Trophoblast cell (in vitro differentiated cells and primary cell): ENCODE results near the gene LY86.

Source experiments
- DNase-seq, 2 donors: peaks; one replicate each; pipeline ENCODE4 v3.0.0-alpha.2; 2016
- H2AFZ ChIP-seq: 2 replicates; pipeline ENCODE4 v1.6.1; 2013; ENCODE audit warnings: low read length, moderate library complexity, mild to moderate bottlenecking; ENCODE audit not compliant: insufficient read depth, poor library complexity
- H2AK5ac ChIP-seq: 2 replicates; pipeline ENCODE4 v1.6.1; 2013; ENCODE audit warnings: mild to moderate bottlenecking, low read length
- H2BK120ac ChIP-seq: 2 replicates; pipeline ENCODE4 v1.6.1; 2013; ENCODE audit warnings: low read length, mild to moderate bottlenecking, moderate library complexity; ENCODE audit not compliant: insufficient read depth, poor library complexity
- H2BK12ac ChIP-seq: 2 replicates; pipeline ENCODE4 v1.6.1; 2013; ENCODE audit warnings: mild to moderate bottlenecking, low read length, moderate library complexity
- H2BK5ac ChIP-seq: 2 replicates; pipeline ENCODE4 v1.6.1; 2013; ENCODE audit warnings: low read length, low read depth, moderate library complexity, mild to moderate bottlenecking; ENCODE audit not compliant: poor library complexity
- H3K14ac ChIP-seq: 2 replicates; pipeline ENCODE4 v1.6.1; 2013; ENCODE audit warnings: mild to moderate bottlenecking, low read length
- H3K18ac ChIP-seq: 2 replicates; pipeline ENCODE4 v1.6.1; 2013; ENCODE audit warnings: mild to moderate bottlenecking, low read length
- H3K23ac ChIP-seq: 2 replicates; pipeline ENCODE4 v1.6.1; 2013; ENCODE audit warnings: low read length
- H3K27ac ChIP-seq: 2 replicates; pipeline ENCODE4 v1.5.1; 2013; ENCODE audit warnings: low read depth, mild to moderate bottlenecking, inconsistent platforms, low read length, moderate library complexity
- H3K27me3 ChIP-seq: 2 replicates; pipeline ENCODE4 v1.6.1; 2013; ENCODE audit warnings: inconsistent platforms, mild to moderate bottlenecking, low read length, moderate library complexity; ENCODE audit not compliant: insufficient read depth
- H3K36me3 ChIP-seq, 2 experiments: 1 replicate in 1 of 2; 2 replicates in 1 of 2; pipeline ENCODE4 v1.6.1; 2013; ENCODE audit warnings: low read length in 2 of 2, mild to moderate bottlenecking in 2 of 2, moderate library complexity in 1 of 2; ENCODE audit not compliant: insufficient read depth in 2 of 2, control insufficient read depth in 1 of 2
- H3K4ac ChIP-seq: 2 replicates; pipeline ENCODE4 v1.6.1; 2013; ENCODE audit warnings: low read depth, mild to moderate bottlenecking, low read length, moderate library complexity
- H3K4me1 ChIP-seq, 2 experiments: 1 replicate in 1 of 2; 2 replicates in 1 of 2; pipeline ENCODE4 v1.6.1; 2013; ENCODE audit warnings: low read length in 2 of 2, mild to moderate bottlenecking in 2 of 2, moderate library complexity in 1 of 2; ENCODE audit not compliant: insufficient read depth in 2 of 2, control insufficient read depth in 1 of 2
- H3K4me2 ChIP-seq: 2 replicates; pipeline ENCODE4 v1.6.1; 2013; ENCODE audit warnings: inconsistent platforms, mild to moderate bottlenecking, low read length, moderate library complexity
- H3K4me3 ChIP-seq: 2 replicates; pipeline ENCODE4 v1.5.1; 2013; ENCODE audit warnings: mild to moderate bottlenecking, low read depth, low read length, inconsistent platforms
- H3K79me1 ChIP-seq: one replicate; pipeline ENCODE4 v1.6.1; 2013; ENCODE audit warnings: low read length
- H3K79me2 ChIP-seq: 2 replicates; pipeline ENCODE4 v1.6.1; 2013; ENCODE audit warnings: low read length, mild to moderate bottlenecking; ENCODE audit not compliant: control insufficient read depth, insufficient read depth, poor library complexity
- H3K9ac ChIP-seq: 2 replicates; pipeline ENCODE4 v1.6.1; 2013; ENCODE audit warnings: mild to moderate bottlenecking, low read length
- H3K9me3 ChIP-seq: 2 replicates; pipeline ENCODE4 v1.6.1; 2013; ENCODE audit warnings: low read depth, mild to moderate bottlenecking, control low read depth, inconsistent platforms, low read length; ENCODE audit not compliant: insufficient read depth
- H4K12ac ChIP-seq: 2 replicates; pipeline ENCODE4 v1.6.1; 2013; ENCODE audit warnings: low read depth, mild to moderate bottlenecking, low read length, moderate library complexity
- H4K8ac ChIP-seq: 2 replicates; pipeline ENCODE4 v1.6.1; 2013; ENCODE audit warnings: low read depth, mild to moderate bottlenecking, low read length, moderate library complexity
- H4K91ac ChIP-seq: one replicate; pipeline ENCODE4 v1.6.1; 2013; ENCODE audit warnings: low read depth, mild to moderate bottlenecking, low read length, moderate library complexity
- whole genome bisulfite sequencing: extraction: QIAGEN DNeasy Blood & Tissue Kit; methylation state at CpG from one replicate; pipeline ENCODE4 v1.1.7; 2013; ENCODE audit warnings: missing lambda C conversion rate; ENCODE audit not compliant: insufficient read length, insufficient coverage; ENCODE audit errors: extremely low coverage; 5-methylcytosine and 5-hydroxymethylcytosine counted together

Gene LY86

DNA sequence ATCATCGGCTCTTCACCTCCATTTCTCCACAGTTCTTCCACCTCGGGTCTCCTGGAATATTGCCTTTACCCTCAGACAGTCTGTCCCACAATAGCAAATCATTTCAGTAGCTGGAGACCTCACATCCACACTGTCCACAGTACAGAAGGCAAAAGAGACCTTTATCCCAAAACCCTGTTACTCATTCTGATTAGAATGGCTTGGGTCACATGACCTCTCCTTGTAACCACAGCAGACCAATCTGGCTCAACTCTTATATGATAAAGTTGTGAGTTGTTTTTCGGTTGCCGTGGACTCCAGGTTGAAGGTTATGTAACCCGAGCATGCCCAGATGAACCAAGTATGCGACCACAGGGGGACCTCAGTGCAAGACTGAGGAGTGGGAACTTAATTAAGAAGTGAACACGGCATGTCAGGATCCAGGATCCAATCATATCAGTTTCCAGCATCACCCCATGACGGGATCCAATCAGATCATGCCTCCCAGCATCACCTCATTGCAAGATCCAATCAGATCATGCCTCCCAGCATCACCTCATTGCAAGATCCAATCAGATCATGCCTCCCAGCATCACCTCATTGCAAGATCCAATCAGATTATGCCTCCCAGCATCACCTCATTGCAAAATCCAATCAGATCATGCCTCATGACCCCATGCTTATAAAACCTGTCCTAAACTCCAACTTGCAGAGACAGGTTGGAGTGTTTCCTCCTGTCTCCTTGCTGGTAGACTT lies 68.7 kb downstream of the LY86 start:
- H2BK12ac ChIP-seq, result no peak overlapping the region
- H3K23ac ChIP-seq, result no peak overlapping the region
- no peaks in the 10 kb centered on the region for H3K27me3 ChIP-seq
- H3K79me1 ChIP-seq, result no peaks in the 10 kb centered on the region
- no peaks in the 10 kb centered on the region for H3K4me1 ChIP-seq
- WGBS, result no CpG with 5 or more reads among the region's 8 CpGs
- no peaks in the 10 kb centered on the region for H3K36me3 ChIP-seq
- no peak overlapping the region for H4K91ac ChIP-seq
- H2AFZ ChIP-seq, result no peak overlapping the region
- no peak overlapping the region for H3K4ac ChIP-seq
- H2BK120ac ChIP-seq, result no peak overlapping the region
- H3K79me2 ChIP-seq, result no peaks in the 10 kb centered on the region
- H4K12ac ChIP-seq, result no peak overlapping the region
- no peak overlapping the region for H3K14ac ChIP-seq
- no peak for DNase-seq
- no peak overlapping the region for H2BK5ac ChIP-seq
- H3K4me2 ChIP-seq, result no peak overlapping the region
- H3K9me3 ChIP-seq, result peaks cover 3% of the 10 kb centered on the region
- H4K8ac ChIP-seq, result no peak overlapping the region
- H3K18ac ChIP-seq, result no peak overlapping the region
- H3K9ac ChIP-seq, result no peak overlapping the region
- H3K4me3 ChIP-seq, result no peak overlapping the region
- H2AK5ac ChIP-seq, result no peak overlapping the region
- H3K27ac ChIP-seq, result no peak overlapping the region

DNA sequence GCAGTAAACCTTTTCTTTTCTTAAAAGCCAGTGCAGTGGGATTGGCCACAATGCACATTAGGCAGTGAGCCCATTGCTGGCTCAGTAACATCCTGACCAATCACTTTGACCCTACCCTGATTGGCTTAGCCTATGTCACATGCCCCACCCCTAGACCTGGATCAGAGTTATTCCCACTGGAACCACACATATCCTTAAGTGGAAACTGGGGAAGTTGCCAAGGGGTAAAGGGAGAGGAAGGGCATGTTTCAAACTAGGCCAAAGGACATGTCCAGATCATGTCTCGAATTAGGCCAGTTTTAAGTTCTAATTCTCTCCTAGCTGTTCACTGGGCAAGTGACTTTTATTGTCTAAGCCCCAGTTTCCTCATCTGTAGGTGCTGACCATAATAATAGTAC lies 69.3 kb downstream of the LY86 start:
- Histone ChIP-seq H3K18ac (no peak overlapping the region), H3K9ac (no peak overlapping the region), H3K14ac (no peak overlapping the region), H3K4ac (no peak overlapping the region), H3K4me1 (no peaks in the 10 kb centered on the region), H3K9me3 (peaks cover 3% of the 10 kb centered on the region), H3K27ac (no peak overlapping the region), H3K4me3 (no peak overlapping the region), H3K36me3 (no peaks in the 10 kb centered on the region), H3K23ac (no peak overlapping the region), H3K27me3 (no peaks in the 10 kb centered on the region), H4K12ac (no peak overlapping the region), H4K91ac (no peak overlapping the region), H2BK12ac (no peak overlapping the region), H2AFZ (no peak overlapping the region), H3K79me2 (no peaks in the 10 kb centered on the region), H3K79me1 (no peaks in the 10 kb centered on the region), H3K4me2 (no peak overlapping the region), H4K8ac (no peak overlapping the region), H2BK120ac (no peak overlapping the region), H2BK5ac (no peak overlapping the region), H2AK5ac (no peak overlapping the region)
- WGBS, result no CpG with 5 or more reads among the region's 1 CpG
- DNase-seq, result no peak

DNA sequence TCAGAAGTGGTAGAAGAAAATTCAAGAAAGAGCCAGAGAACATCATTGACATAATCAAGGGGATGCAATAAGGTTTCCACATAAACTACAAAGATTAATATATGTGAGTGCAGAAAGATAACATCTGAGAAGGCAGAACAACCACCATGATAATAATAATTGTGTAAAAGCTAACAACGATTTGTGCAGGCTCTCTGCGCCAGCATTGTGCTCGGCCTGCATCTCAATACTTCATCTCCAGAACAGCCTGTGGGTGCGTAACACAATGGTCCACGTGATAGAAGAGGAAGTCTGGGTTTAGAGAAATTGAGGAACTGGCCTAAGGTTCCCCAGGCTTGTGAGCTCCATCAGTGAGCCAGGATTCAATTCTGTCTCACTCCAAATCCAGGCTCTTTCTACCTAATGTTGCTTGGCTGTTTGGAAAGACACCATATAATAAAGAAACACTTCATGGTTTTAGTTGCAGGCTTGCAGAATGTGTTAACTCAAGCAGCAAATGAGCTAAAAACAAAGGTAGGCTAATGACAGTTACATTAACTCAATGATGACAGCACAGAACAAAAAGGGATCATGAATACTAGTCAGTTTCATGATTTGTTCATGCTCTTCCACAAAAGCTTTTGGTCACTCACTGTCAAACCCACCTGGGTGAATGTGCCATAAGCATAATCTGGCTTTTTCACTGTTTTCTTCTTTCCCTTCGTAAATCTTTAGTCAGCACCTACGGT lies 71.2 kb downstream of the LY86 start:
- no peaks in the 10 kb centered on the region for H3K79me1 ChIP-seq
- no peak overlapping the region for H2BK12ac ChIP-seq
- no peak overlapping the region for H3K23ac ChIP-seq
- H3K18ac ChIP-seq, result no peak overlapping the region
- no peak overlapping the region for H4K8ac ChIP-seq
- no CpG with 5 or more reads among the region's 7 CpGs for WGBS
- H2BK120ac ChIP-seq, result no peak overlapping the region
- H2BK5ac ChIP-seq, result no peak overlapping the region
- no peaks in the 10 kb centered on the region for H3K4me1 ChIP-seq
- no peaks in the 10 kb centered on the region for H3K27me3 ChIP-seq
- no peak overlapping the region for H3K4ac ChIP-seq
- no peak overlapping the region for H3K14ac ChIP-seq
- peak; percentile 7 to 31 for DNase-seq
- no peak overlapping the region for H3K9ac ChIP-seq
- H3K79me2 ChIP-seq, result no peaks in the 10 kb centered on the region
- H2AFZ ChIP-seq, result no peak overlapping the region
- no peak overlapping the region for H4K91ac ChIP-seq
- H2AK5ac ChIP-seq, result no peak overlapping the region
- H3K4me3 ChIP-seq, result no peak overlapping the region
- H3K4me2 ChIP-seq, result no peak overlapping the region
- peaks cover 3% of the 10 kb centered on the region for H3K9me3 ChIP-seq
- no peak overlapping the region for H4K12ac ChIP-seq
- no peak overlapping the region for H3K27ac ChIP-seq
- no peaks in the 10 kb centered on the region for H3K36me3 ChIP-seq

DNA sequence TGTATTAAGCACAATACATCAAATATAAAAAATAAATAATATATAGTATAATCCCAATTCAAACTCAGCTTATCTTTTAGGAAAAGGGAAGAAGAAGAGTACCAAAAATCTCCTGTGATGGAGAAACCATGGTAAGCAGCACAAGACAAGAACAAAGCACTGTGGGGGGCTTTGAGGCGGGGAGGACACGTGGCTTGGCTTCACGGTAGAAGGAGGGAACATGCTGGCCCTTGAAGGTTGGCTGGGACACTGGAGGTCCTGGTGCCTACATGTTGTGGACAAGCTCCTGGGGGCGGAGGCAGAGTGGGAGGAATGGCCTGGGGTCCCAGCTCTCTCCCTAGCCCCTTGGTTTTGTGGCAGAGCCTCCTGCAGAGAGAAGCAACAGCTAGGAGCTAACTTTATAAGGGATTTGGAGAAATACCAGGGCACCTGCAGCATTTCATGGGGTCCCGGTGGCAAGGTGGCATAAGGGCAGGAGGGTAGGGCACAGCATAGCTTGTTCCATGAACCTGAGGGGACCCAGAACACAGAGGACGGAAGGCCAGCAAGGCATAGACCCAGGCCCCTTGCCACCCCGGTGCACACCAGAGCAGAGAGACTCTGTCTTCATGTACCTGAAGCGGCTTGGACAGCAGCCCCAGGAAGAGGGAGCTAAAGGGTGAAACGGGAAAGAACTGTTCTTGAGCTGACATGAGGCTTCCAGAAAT lies 72.0 kb downstream of the LY86 start:
- no CpG with 5 or more reads among the region's 9 CpGs for WGBS
- no peak overlapping the region for H3K14ac ChIP-seq

More for the DNA sequence above, 72.0 kb downstream of the LY86 start:
- Histone ChIP-seq H2BK120ac (no peak overlapping the region), H3K27ac (no peak overlapping the region), H2AFZ (no peak overlapping the region), H3K4me1 (no peaks in the 10 kb centered on the region), H3K4me3 (no peak overlapping the region), H3K18ac (no peak overlapping the region), H4K12ac (no peak overlapping the region), H3K36me3 (no peaks in the 10 kb centered on the region), H3K9me3 (peaks cover 3% of the 10 kb centered on the region), H3K9ac (no peak overlapping the region), H3K79me2 (no peaks in the 10 kb centered on the region), H3K23ac (no peak overlapping the region), H3K4me2 (no peak overlapping the region), H4K91ac (no peak overlapping the region), H2AK5ac (no peak overlapping the region), H2BK12ac (no peak overlapping the region), H4K8ac (no peak overlapping the region), H3K27me3 (no peaks in the 10 kb centered on the region), H3K79me1 (no peaks in the 10 kb centered on the region), H3K4ac (no peak overlapping the region), H2BK5ac (no peak overlapping the region)
- DNase-seq, result no peak
